OCI-LY3 (cell line): ENCODE measurements around the gene PLCB1.
"Not testable (repeated sequence)": the region's sequence is repeated elsewhere in the genome, so short reads cannot be mapped to it uniquely, and the experiment has no call there.

ENCODE experiments used
- H2AFZ ChIP-seq: fragments of 200-600, 300-600 bp; shearing (Covaris generic); 2 replicates; pipeline ENCODE4 v1.6.0; 2014; ENCODE audit warnings: antibody characterized with exemption, low read depth, low read length
- H3K27ac ChIP-seq: fragments of 200-600, 300-600 bp; sonication (generic); 2 replicates; pipeline ENCODE4 v1.5.1; 2014; ENCODE audit warnings: mild to moderate bottlenecking, low read length, moderate library complexity, mixed read lengths
- H3K27me3 ChIP-seq: fragments of 200-600, 300-600 bp; sonication (generic); 2 replicates; pipeline ENCODE4 v1.6.1; 2014; ENCODE audit warnings: low read depth, low read length, mixed read lengths
- H3K36me3 ChIP-seq: fragments of 200-600, 300-600 bp; sonication (generic); replicated peaks from 2 replicates; pipeline ENCODE3; 2014; ENCODE audit warnings: low read depth, low read length, mixed read lengths
- H3K4me1 ChIP-seq: fragments of 300-600, 200-600 bp; sonication (generic); 2 replicates; pipeline ENCODE4 v1.6.1; 2014; ENCODE audit warnings: low read length, mixed read lengths
- H3K4me2 ChIP-seq: fragments of 200-600, 300-600 bp; sonication (generic); 2 replicates; pipeline ENCODE4 v1.6.1; 2014; ENCODE audit warnings: low read length, mixed read lengths
- H3K4me3 ChIP-seq: fragments of 300-600, 200-600 bp; sonication (generic); 2 replicates; pipeline ENCODE4 v1.5.1; 2014; ENCODE audit warnings: antibody characterized with exemption, mild to moderate bottlenecking, low read length, moderate library complexity
- H3K79me2 ChIP-seq: fragments of 300-600, 200-600 bp; shearing (Covaris generic); 2 replicates; pipeline ENCODE4 v1.6.1; 2014; ENCODE audit warnings: mild to moderate bottlenecking, low read length, mixed read lengths
- H3K9ac ChIP-seq: fragments of 300-600, 200-600 bp; shearing (Covaris generic); 2 replicates; pipeline ENCODE4 v1.6.0; 2014; ENCODE audit warnings: mild to moderate bottlenecking, low read length, moderate library complexity
- H3K9me3 ChIP-seq: fragments of 200-600, 300-600 bp; shearing (Covaris generic); 2 replicates; pipeline ENCODE4 v1.6.1; 2014; ENCODE audit warnings: low read length, mixed read lengths; ENCODE audit not compliant: insufficient read depth
- H4K20me1 ChIP-seq: fragments of 200-600, 300-600 bp; sonication (generic); 2 replicates; pipeline ENCODE4 v1.6.1; 2016; ENCODE audit warnings: low read length, mixed read lengths; ENCODE audit not compliant: insufficient read depth
- EZH2phosphoT487 ChIP-seq: fragments of 200-600 bp; shearing (Covaris generic); IDR thresholded peaks from 2 replicates; pipeline ENCODE4 v1.6.1; 2018; ENCODE audit warnings: antibody characterized with exemption, mixed run types, low read depth
- TF ChIP-seq, protein P1 (sequence below): fragments of 200-600, 300-600 bp; sonication (generic); IDR thresholded peaks from 2 replicates; pipeline ENCODE4 v1.5.1; 2014; ENCODE audit warnings: antibody characterized with exemption, low read length, low read depth

Gene PLCB1

DNA sequence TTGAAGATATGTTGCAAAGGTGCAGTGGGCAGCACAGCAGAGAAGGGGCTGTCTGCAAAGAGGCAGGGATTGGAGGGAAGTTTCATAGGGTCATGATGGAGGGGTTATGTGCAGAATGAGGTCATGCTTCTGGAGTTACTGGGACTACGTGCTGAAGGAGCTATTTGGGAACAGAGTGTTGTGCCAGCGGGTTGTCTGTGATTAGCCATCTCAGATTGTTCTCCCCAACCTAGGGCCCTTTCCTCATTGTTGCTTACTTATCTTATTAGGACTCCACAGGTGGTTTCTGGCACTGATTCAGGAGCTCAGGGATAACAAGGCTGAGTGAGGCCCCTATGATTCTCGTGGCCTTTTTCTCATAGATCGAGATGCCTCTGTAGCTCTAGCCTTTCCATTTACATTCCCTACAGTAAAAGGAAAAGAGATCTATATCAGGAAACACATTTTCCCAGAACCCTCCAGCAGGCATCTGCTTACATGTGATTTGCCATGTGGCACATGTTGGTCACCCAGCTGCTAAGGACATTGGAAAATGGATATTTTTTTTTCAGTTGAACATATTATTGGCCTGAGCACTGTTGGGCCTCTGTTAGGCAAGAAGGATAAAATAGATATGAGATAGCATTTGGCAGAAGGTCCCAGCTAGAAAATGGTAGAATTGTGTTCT lies 507.2 kb downstream of the PLCB1 start:
- H3K4me3 ChIP-seq, result no peak overlapping the region
- no peak for TF ChIP-seq EZH2phosphoT487
- TF ChIP-seq, protein P1, sequence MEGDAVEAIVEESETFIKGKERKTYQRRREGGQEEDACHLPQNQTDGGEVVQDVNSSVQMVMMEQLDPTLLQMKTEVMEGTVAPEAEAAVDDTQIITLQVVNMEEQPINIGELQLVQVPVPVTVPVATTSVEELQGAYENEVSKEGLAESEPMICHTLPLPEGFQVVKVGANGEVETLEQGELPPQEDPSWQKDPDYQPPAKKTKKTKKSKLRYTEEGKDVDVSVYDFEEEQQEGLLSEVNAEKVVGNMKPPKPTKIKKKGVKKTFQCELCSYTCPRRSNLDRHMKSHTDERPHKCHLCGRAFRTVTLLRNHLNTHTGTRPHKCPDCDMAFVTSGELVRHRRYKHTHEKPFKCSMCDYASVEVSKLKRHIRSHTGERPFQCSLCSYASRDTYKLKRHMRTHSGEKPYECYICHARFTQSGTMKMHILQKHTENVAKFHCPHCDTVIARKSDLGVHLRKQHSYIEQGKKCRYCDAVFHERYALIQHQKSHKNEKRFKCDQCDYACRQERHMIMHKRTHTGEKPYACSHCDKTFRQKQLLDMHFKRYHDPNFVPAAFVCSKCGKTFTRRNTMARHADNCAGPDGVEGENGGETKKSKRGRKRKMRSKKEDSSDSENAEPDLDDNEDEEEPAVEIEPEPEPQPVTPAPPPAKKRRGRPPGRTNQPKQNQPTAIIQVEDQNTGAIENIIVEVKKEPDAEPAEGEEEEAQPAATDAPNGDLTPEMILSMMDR, result no peak
- H3K27ac ChIP-seq, result no peak overlapping the region
- H3K36me3 ChIP-seq, result no peaks in the 10 kb centered on the region
- no peaks in the 10 kb centered on the region for H4K20me1 ChIP-seq
- H3K27me3 ChIP-seq, result peaks cover 3% of the 10 kb centered on the region; the same call in 1 of the 2 replicates
- H3K9me3 ChIP-seq, result no peaks in the 10 kb centered on the region
- no peaks in the 10 kb centered on the region for H3K79me2 ChIP-seq
- no peak overlapping the region for H2AFZ ChIP-seq
- no peaks in the 10 kb centered on the region for H3K4me1 ChIP-seq
- no peak overlapping the region for H3K4me2 ChIP-seq
- no peak overlapping the region for H3K9ac ChIP-seq

DNA sequence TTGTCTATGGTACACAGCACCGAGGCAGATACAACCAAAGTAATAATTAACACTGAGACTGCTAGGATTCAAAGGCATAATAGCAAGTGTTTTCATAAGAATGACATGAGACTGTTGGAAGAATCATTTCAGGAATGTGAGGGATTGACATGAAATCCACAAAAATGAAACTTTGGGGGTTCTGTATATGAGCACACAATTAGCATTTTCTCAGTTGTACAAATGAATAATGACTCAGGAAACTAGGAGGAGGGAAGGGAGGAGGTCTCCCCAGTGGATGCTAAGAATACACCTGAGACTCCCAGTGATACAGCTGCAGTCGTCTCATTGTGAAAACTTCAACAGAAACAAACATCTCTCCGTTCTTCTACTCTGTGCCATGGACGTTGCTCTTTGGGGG lies 508.4 kb downstream of the PLCB1 start:
- H3K27me3 ChIP-seq, result peaks cover 3% of the 10 kb centered on the region; the same call in 1 of the 2 replicates
- H2AFZ ChIP-seq, result no peak overlapping the region; the same call in 1 of the 2 replicates
- H3K4me1 ChIP-seq, result no peaks in the 10 kb centered on the region
- no peaks in the 10 kb centered on the region for H3K36me3 ChIP-seq
- no peaks in the 10 kb centered on the region for H4K20me1 ChIP-seq
- no peak overlapping the region for H3K4me3 ChIP-seq
- H3K9ac ChIP-seq, result no peak overlapping the region
- no peak overlapping the region for H3K4me2 ChIP-seq
- H3K27ac ChIP-seq, result no peak overlapping the region
- TF ChIP-seq, protein P1, result no peak
- no peak for TF ChIP-seq EZH2phosphoT487
- H3K79me2 ChIP-seq, result no peaks in the 10 kb centered on the region
- H3K9me3 ChIP-seq, result no peaks in the 10 kb centered on the region

DNA sequence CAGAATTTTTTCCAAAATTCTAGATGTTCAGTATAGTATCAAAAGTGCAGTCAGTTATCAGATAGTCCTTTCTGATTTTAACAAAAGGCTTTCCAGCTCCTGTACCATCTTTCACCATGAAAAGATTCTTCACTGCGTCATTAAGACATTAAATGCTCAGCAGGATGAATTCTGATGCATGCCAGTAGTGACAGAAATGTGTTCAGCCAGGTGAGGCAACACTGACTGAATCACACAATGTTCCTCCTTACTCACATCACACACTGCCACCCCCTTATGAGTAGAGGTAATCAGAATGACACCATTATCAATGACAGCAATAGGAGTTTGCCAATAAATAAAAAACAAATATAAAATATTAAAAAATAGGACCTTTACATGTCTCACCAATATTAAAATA lies 510.2 kb downstream of the PLCB1 start:
- no peaks in the 10 kb centered on the region for H4K20me1 ChIP-seq

DNA sequence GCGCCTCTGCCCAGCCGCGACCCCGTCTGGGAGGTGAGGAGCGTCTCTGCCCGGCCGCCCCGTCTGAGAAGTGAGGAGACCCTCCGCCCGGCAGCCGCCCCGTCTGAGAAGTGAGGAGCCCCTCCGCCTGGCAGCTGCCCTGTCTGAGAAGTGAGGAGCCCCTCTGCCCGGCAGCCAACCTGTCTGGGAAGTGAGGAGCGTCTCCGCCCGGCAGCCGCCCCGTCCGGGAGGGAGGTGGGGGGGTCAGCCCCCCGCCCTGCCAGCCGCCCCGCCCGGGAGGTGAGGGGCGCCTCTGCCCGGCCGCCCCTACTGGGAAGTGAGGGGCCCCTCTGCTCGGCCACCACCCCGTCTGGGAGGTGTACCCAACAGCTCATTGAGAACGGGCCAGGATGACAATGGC lies 512.4 kb downstream of the PLCB1 start:
- H3K4me3 ChIP-seq, H3K27me3 ChIP-seq, H3K36me3 ChIP-seq, H3K9ac ChIP-seq, H3K79me2 ChIP-seq, H3K9me3 ChIP-seq, H2AFZ ChIP-seq, H3K4me1 ChIP-seq, H3K27ac ChIP-seq, H3K4me2 ChIP-seq, H4K20me1 ChIP-seq: not testable (repeated sequence)

More for the DNA sequence above, 510.2 kb downstream of the PLCB1 start:
- no peak overlapping the region for H3K9ac ChIP-seq
- H3K36me3 ChIP-seq, result no peaks in the 10 kb centered on the region
- no peak overlapping the region for H3K27ac ChIP-seq
- H3K79me2 ChIP-seq, result no peaks in the 10 kb centered on the region
- peaks cover 5% of the 10 kb centered on the region; the same call in 1 of the 2 replicates for H3K27me3 ChIP-seq
- H3K4me1 ChIP-seq, result no peaks in the 10 kb centered on the region
- no peak overlapping the region for H2AFZ ChIP-seq
- H3K4me3 ChIP-seq, result no peak overlapping the region
- H3K9me3 ChIP-seq, result no peaks in the 10 kb centered on the region
- no peak overlapping the region for H3K4me2 ChIP-seq
- TF ChIP-seq EZH2phosphoT487, result no peak
- TF ChIP-seq, protein P1, result no peak
